ENCODE results near the gene DTL.

The DTL gene

GRCh38 chr1:212091438-212092121 lies 56.0 kb downstream of the DTL start:
- DNase-seq = no peak

- no peak for DNase-seq
Measured at GRCh38 chr1:212097360-212097759, 61.8 kb downstream of the DTL start.

- DNase-seq = no peak
Measured at GRCh38 chr1:212098310-212098709, 62.8 kb downstream of the DTL start.

GRCh38 chr1:212098771-212099170 lies 63.2 kb downstream of the DTL start:
- no peak for DNase-seq

- no peak for DNase-seq
Measured at GRCh38 chr1:212101251-212101650, 65.7 kb downstream of the DTL start.

- DNase-seq = no peak
Measured at GRCh38 chr1:212101735-212102134, 66.2 kb downstream of the DTL start.

GRCh38 chr1:212104586-212105325 lies 69.2 kb downstream of the DTL start:
- DNase-seq = no peak

- no peak for DNase-seq
Measured at GRCh38 chr1:212106286-212106792, 70.8 kb downstream of the DTL start.

- DNase-seq = no peak
Measured at GRCh38 chr1:212107481-212107880, 71.9 kb downstream of the DTL start.

GRCh38 chr1:212108187-212108586 lies 72.6 kb downstream of the DTL start:
- DNase-seq = no peak

GRCh38 chr1:212108981-212109380 lies 73.4 kb downstream of the DTL start:
- no peak for DNase-seq

GRCh38 chr1:212109728-212110127 lies 74.2 kb downstream of the DTL start:
- no peak for DNase-seq

- DNase-seq = no peak
Measured at GRCh38 chr1:212110617-212111016, 75.1 kb downstream of the DTL start.

GRCh38 chr1:212111536-212111935 lies 76.0 kb downstream of the DTL start:
- DNase-seq = no peak

- DNase-seq = no peak
Measured at GRCh38 chr1:212113706-212114105, 78.2 kb downstream of the DTL start.

GRCh38 chr1:212118167-212118871 lies 82.8 kb downstream of the DTL start:
- DNase-seq = no peak

- DNase-seq = no peak
Measured at GRCh38 chr1:212118872-212119260, 83.3 kb downstream of the DTL start.

GRCh38 chr1:212119397-212119837 lies 83.9 kb downstream of the DTL start:
- DNase-seq = no peak

GRCh38 chr1:212119863-212120262 lies 84.3 kb downstream of the DTL start:
- DNase-seq = no peak

GRCh38 chr1:212121779-212122178 lies 86.2 kb downstream of the DTL start:
- no peak for DNase-seq

- no peak for DNase-seq
Measured at GRCh38 chr1:212124690-212125582, 89.4 kb downstream of the DTL start.

GRCh38 chr1:212125654-212126053 lies 90.1 kb downstream of the DTL start:
- DNase-seq = no peak

- DNase-seq = no peak
Measured at GRCh38 chr1:212127221-212127620, 91.7 kb downstream of the DTL start.

Data from stimulated activated CD4-positive, alpha-beta T cell treated with anti-CD3 and anti-CD28 coated beads, Interleukin-1b, Interleukin-23, amount 100 ng/mL, for 48 hours (primary cell).